Bronchial epithelial cell (primary cell): ENCODE data around the gene NKAIN2. TPM values are rescaled to one million over a fixed set of nuclear protein-coding genes. Genes with fewer than 3 reads are reported as not detected.
"Not testable (repeated sequence)": the region's sequence is repeated elsewhere in the genome, so short reads cannot be mapped to it uniquely, and the experiment has no call there.

Source experiments
- DNase-seq: peaks from one replicate; pipeline ENCODE4 v3.0.0-alpha.2; 2010; ENCODE audit warnings: low read depth
- FAIRE-seq: peaks from 2 replicates; lab custom pipeline; 2011; peaks lifted over from hg19 to GRCh38; lab: Jason Lieb, UNC
- H3K27me3 ChIP-seq: 2 replicates; pipeline ENCODE4 v1.5.1; 2011; ENCODE audit warnings: low read length; ENCODE audit not compliant: control insufficient read depth, insufficient read depth
- H3K36me3 ChIP-seq: 2 replicates; pipeline ENCODE4 v1.5.1; 2011; ENCODE audit warnings: low read length; ENCODE audit not compliant: control insufficient read depth, insufficient read depth
- H3K4me3 ChIP-seq: 2 replicates; pipeline ENCODE4 v1.5.1; 2011; ENCODE audit warnings: mild to moderate bottlenecking, low read depth, low read length, control low read depth
- total RNA-seq: library from RNA; depleted of rRNA; stranded (reverse); fragments of >200 nt; gene quantifications from 2 replicates; pipeline ENCODE4 v1.2.1, GENCODE V29; 2014
- TF ChIP-seq, protein P1 (sequence below): IDR thresholded peaks from 2 replicates; pipeline ENCODE4 v1.5.1; 2011; ENCODE audit warnings: mild to moderate bottlenecking, moderate library complexity, low read length, control low read depth, inconsistent platforms; ENCODE audit not compliant: insufficient read depth, severe bottlenecking

NKAIN2 gene
- total RNA-seq, 1 donor from 2014 or later, result under 0.01 TPM

DNA sequence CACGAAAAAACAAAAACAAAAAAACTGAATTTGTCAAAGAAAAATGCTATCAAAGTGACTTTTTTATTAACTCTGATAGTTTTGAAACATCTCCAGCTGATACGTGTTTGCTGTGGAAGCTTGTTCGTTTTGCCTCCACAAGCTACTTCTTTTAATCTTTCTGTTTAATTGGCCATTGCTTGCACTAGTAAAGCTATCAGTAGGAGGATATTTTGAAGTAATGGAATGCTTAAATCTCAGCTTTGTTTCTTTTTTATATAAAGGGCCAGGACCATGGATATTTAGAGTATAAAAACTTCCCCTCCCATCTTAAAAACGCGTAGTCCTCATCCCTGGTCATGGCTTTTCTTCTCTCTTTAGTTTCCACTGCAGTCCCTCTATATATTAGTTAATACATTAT, 344.0 kb downstream of the NKAIN2 start:
- no peak for FAIRE-seq
- no peak overlapping the region for H3K4me3 ChIP-seq

DNA sequence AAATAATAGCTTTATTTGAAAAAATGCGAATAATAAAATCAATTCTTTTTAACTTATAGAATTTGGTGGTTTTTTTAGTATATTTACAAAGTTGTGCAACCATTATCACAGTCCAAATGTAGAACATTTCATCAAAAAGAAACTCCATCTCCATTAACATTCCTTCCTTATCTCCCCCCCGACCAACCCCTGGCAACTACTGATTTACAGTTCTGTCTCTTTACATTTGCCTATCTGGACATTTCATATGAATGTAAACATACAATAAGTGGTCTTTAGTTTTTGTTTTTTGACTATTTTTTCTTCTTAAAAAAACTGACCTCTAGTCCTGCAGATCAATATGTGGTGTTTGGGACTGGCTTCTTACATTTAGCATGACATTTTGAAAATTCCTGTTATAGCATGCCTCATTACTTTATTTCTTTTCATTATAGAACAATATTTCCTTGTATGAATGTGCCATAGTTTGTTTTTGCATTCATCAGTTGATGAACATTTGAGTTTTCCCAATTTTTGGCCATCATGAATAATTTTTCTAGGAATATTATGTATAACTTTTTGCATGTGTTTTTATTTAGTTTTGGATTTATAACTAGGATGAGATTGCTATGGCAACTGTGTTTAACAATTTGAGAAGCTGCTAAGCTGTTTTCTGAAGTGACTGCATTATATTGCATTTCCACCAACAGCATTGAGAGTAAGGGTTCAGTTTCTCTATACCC, 344.7 kb downstream of the NKAIN2 start:
- DNase-seq (no peak), FAIRE-seq (no peak)
- no peaks in the 10 kb centered on the region for H3K36me3 ChIP-seq
- no peaks in the 10 kb centered on the region for H3K27me3 ChIP-seq
- no peak overlapping the region for H3K4me3 ChIP-seq
- TF ChIP-seq, protein P1, sequence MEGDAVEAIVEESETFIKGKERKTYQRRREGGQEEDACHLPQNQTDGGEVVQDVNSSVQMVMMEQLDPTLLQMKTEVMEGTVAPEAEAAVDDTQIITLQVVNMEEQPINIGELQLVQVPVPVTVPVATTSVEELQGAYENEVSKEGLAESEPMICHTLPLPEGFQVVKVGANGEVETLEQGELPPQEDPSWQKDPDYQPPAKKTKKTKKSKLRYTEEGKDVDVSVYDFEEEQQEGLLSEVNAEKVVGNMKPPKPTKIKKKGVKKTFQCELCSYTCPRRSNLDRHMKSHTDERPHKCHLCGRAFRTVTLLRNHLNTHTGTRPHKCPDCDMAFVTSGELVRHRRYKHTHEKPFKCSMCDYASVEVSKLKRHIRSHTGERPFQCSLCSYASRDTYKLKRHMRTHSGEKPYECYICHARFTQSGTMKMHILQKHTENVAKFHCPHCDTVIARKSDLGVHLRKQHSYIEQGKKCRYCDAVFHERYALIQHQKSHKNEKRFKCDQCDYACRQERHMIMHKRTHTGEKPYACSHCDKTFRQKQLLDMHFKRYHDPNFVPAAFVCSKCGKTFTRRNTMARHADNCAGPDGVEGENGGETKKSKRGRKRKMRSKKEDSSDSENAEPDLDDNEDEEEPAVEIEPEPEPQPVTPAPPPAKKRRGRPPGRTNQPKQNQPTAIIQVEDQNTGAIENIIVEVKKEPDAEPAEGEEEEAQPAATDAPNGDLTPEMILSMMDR, result no peak

More for the DNA sequence above, 344.0 kb downstream of the NKAIN2 start:
- no peak for DNase-seq
- Histone ChIP-seq H3K36me3 (no peaks in the 10 kb centered on the region), H3K27me3 (no peaks in the 10 kb centered on the region)
- TF ChIP-seq, protein P1, result no peak

DNA sequence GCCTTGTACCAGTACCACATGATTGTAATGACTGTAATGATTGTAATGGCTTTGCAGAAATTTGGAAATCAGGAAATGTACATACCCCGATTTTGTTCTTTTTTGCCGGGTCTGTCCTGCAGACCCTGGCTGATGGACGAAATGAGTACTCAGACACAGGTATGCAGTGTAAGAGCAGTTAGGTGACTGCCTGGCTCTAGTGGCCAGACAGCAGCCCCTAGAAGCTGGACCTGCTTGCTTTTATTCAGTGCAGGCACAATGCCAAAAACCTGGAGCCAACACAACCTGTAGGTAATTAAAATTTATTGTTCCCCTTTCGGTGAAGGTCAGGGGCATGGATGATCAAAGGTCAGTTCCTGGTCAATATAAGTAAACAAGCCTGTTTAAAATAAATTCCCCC, 346.0 kb downstream of the NKAIN2 start:
- Histone ChIP-seq H3K36me3 (no peaks in the 10 kb centered on the region), H3K27me3 (no peaks in the 10 kb centered on the region), H3K4me3 (no peak overlapping the region)
- TF ChIP-seq, protein P1, result no peak
- FAIRE-seq (no peak), DNase-seq (no peak)

DNA sequence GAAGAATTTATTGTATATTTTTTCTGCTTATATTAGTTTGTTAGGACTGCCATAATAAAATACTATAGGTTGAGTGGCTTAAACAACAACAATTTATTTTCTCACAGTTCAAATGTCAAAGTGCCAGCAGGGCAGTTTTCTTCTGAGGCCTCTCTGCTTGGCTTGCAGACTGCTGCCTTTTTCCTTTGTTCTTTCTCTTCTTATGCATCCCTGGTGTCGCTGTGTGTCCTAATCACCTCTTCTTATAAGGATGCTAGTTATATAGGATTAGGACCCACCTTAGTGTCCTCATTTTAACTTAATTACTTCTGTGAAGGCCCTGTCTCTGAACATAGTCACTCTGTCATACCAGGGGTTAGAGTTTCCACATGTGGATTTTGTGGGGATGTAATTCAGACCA, 354.4 kb downstream of the NKAIN2 start:
- no peak for DNase-seq
- TF ChIP-seq, protein P1, result no peak
- no peaks in the 10 kb centered on the region for H3K36me3 ChIP-seq
- H3K4me3 ChIP-seq, result no peak overlapping the region
- FAIRE-seq, result no peak
- H3K27me3 ChIP-seq, result no peaks in the 10 kb centered on the region

DNA sequence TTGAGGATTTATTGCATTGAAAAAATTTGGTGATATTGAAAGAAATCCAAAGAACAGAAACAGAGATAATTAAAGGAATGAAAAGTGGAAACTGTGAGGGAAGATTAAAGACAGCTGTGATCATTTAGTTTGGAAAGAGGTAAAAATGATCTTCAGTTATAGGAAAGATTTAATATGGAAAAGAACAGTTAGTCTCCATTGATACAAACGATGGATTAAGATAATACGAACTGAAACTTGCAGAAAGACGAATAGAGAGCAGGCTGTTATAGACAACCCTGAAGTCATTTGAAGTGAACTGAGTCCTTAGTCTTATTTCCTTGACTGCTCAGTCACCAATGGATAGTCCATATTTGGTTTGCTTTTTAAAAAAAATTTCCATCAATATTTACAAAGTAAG, 360.0 kb downstream of the NKAIN2 start:
- TF ChIP-seq, protein P1, result no peak
- no peak for FAIRE-seq
- no peaks in the 10 kb centered on the region for H3K27me3 ChIP-seq
- H3K36me3 ChIP-seq, result no peaks in the 10 kb centered on the region
- no peak overlapping the region for H3K4me3 ChIP-seq
- DNase-seq, result no peak

DNA sequence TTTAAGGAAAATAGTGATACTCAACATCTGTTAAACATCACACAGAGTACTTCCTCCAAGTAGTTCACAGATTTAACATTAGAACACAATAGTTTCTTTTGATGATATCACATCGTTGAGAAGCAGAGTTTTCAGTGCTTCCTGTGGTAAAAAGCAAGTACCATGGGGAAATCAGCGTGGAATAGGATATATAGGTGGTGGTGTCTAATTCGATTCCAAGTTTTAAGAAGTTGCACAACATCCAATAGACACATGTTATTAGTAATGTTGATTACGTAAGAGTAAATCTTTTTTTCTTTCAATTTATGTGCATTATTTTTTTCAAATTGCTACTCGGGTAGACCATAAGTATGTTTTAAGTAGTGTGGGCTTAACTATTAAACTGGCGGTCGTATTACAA, 360.7 kb downstream of the NKAIN2 start:
- DNase-seq, result peak; percentile 1
- no peak overlapping the region for H3K4me3 ChIP-seq
- no peaks in the 10 kb centered on the region for H3K27me3 ChIP-seq
- no peaks in the 10 kb centered on the region for H3K36me3 ChIP-seq
- FAIRE-seq, result no peak
- TF ChIP-seq, protein P1, result no peak

DNA sequence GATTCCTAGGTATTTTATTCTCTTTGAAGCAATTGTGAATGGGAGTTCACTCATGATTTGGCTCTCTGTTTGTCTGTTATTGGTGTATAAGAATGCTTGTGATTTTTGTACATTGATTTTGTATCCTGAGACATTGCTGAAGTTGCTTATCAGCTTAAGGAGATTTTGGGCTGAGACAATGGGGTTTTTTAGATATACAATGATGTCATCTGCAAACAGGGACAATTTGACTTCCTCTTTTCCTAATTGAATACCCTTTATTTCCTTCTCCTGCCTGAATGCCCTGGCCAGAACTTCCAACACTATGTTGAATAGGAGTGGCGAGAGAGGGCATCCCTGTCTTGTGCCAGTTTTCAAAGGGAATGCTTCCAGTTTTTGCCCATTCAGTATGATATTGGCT, 363.6 kb downstream of the NKAIN2 start:
- DNase-seq, H3K4me3 ChIP-seq, FAIRE-seq, H3K36me3 ChIP-seq, H3K27me3 ChIP-seq: not testable (repeated sequence)
